ENCODE results near the gene PGM2L1. TPM values are rescaled to one million over a fixed set of nuclear protein-coding genes. Genes with fewer than 3 reads are reported as not detected.

The PGM2L1 gene
- total RNA-seq: 10 to 100 TPM in 2 of 3 donors, 1 to 10 TPM in 1; 8.3 to 12.2 (median 12.0) TPM
- long read RNA-seq, donor 1, full-length matches to known transcripts: 10 of 14 reads
- long read RNA-seq, donor 1, partial matches to known transcripts: 1 of 14 reads
- long read RNA-seq, donor 1, other reads (novel, unspliced or antisense): 3 of 14 reads
- long read RNA-seq, donor 2, full-length matches to known transcripts: 5 of 6 reads
- long read RNA-seq, donor 2, partial matches to known transcripts: 0 of 6 reads
- long read RNA-seq, donor 2, other reads (novel, unspliced or antisense): 1 of 6 reads

DNA sequence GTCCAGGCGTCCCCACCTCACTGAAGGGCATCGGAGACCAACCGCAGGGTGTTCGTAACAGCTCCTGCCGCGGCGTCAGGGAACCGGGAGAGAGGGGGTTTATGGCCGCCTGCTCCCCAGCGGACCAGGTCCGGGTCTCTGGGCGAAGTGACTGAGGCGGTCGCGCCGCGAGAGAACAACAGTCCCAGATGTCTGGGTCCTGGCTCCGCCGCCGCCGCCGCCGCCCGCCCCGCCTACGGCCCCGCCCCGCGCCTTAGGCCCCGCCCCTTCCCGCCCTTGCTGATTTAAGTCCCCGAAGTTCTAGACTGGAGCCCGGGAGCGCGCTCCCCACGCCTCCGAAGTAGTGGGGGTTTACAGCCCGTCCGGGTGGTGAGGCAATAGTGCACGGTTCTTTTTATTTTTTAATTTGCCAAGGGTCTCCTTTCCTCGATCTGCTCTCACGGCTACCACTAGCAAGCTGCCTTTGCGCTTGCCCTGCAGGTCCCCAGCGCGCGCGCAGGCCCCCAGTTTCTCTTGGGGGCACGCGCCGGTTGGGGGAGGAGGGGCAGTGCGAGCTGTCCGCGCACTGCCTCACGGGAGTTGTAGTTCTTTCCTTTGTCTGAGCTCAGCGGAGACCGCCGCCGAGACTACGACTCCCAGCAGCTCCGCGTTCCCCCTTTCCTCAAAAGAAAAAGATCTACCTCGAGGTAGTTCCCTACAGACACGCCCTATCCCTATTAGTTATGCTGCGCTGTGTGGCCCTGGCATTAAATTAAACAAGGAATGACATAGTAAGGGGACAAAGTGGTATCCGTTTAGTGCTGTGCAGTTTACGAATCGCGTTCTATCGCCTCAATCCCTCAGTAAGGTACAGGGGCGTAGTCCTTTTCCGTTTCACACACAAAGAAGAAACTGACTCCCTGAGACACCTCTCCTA is at the start of gene PGM2L1:
TSS of gene PGM2L1 (minus strand) at position 190 of the 916 bp plus-strand sequence. CDS start 272 bp downstream, outside the sequence.
- Histone ChIP-seq H3K4me3 (peak within 1 kb of the TSS; percentile 76), H3K4me1 (ENCODE audit: low read depth) (peaks cover 7% of the 10 kb centered on the region), H3K9me3 (no peaks in the 10 kb centered on the region), H3K36me3 (ENCODE audit: low read depth) (no peaks in the 10 kb centered on the region)
- DNase-seq: peak; percentile 94 to 98 (median 96)
- peak; percentile 95 for ATAC-seq
- intact Hi-C loops (cut with DNase I, micrococcal nuclease): no loop called here
- TF ChIP-seq, protein P1, sequence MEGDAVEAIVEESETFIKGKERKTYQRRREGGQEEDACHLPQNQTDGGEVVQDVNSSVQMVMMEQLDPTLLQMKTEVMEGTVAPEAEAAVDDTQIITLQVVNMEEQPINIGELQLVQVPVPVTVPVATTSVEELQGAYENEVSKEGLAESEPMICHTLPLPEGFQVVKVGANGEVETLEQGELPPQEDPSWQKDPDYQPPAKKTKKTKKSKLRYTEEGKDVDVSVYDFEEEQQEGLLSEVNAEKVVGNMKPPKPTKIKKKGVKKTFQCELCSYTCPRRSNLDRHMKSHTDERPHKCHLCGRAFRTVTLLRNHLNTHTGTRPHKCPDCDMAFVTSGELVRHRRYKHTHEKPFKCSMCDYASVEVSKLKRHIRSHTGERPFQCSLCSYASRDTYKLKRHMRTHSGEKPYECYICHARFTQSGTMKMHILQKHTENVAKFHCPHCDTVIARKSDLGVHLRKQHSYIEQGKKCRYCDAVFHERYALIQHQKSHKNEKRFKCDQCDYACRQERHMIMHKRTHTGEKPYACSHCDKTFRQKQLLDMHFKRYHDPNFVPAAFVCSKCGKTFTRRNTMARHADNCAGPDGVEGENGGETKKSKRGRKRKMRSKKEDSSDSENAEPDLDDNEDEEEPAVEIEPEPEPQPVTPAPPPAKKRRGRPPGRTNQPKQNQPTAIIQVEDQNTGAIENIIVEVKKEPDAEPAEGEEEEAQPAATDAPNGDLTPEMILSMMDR (IDR thresholded peaks at IDR 0.05): no peak

DNA sequence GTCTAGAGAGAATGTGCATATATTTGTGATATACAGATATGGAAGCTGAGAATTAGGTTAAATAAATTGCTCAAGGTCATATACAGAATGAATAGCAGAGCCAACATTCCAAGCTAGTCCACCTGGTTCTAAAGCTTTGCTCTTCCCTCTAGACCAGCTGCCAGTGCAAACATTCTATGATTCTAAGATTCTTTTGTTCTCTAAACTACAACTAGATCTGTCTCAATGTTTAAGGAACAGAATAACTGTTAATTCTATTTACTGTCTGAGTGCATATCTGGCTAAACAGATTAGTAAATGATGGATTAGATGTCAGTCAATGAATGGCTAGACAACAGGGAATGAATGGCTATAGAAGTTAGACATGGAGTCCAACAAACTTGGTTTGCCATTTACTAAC is 49.5 kb upstream of the PGM2L1 start:
- DNase-seq: no peak
- no peak for ATAC-seq
- intact Hi-C loops (cut with DNase I, micrococcal nuclease): loop anchor here (5.0 to 10.0 kb wide), 3 partner anchors 60 to 193 kb away; no protein-coding TSS in a partner anchor
- H3K4me1 ChIP-seq (ENCODE audit: low read depth): peaks cover 22% of the 10 kb centered on the region
- TF ChIP-seq, protein P1 (IDR thresholded peaks at IDR 0.05): no peak
- H3K9me3 ChIP-seq: no peaks in the 10 kb centered on the region
- H3K36me3 ChIP-seq (ENCODE audit: low read depth): no peaks in the 10 kb centered on the region
- no peak overlapping the region for H3K4me3 ChIP-seq

GRCh38 chr11:74446532-74446938 is 48.3 kb upstream of the PGM2L1 start:
- ATAC-seq (no peak), DNase-seq (no peak)
- TF ChIP-seq, protein P1 (IDR thresholded peaks at IDR 0.05): no peak
- H3K4me1 ChIP-seq (ENCODE audit: low read depth): peaks cover 27% of the 10 kb centered on the region
- no peak overlapping the region for H3K4me3 ChIP-seq
- intact Hi-C loops (cut with DNase I, micrococcal nuclease): loop anchor here (5.0 to 10.0 kb wide), 3 partner anchors 59 to 192 kb away; no protein-coding TSS in a partner anchor
- no peaks in the 10 kb centered on the region for H3K9me3 ChIP-seq
- H3K36me3 ChIP-seq (ENCODE audit: low read depth): no peaks in the 10 kb centered on the region

DNA sequence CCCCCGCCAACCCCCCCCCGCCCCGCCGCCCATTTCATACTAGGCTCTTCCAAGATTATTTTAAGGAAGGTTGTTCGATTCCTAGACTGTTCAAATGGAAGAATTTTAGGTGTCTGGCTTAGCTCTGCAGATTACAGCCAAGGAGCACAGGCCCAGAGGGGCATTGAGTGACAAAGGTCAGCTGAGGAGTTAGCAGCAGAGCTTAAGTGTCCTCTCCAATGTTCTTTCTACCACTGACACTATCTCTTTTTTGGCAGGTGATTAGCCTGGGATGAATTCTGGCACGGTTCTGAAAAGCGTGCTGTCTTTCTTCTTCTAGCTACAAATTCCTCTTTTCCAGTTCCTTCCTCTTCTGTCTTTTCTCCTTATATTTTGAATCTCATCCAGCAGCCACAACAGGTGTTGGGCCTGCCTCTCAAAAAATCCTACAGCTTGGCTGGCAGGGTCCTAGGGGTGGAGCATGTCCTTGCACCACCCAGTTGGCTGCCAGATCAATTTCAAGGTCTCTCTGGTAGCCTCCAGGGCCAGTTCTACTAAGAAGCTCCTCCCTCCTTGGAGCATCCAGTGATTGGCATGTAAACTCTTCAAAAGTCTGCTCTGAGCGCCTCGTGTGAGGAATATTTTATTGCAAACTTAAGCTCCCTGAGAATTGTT is 46.1 kb upstream of the PGM2L1 start:
- no peak overlapping the region for H3K4me3 ChIP-seq
- peaks cover 27% of the 10 kb centered on the region for H3K4me1 ChIP-seq (ENCODE audit: low read depth)
- no peak for DNase-seq
- H3K36me3 ChIP-seq (ENCODE audit: low read depth): no peaks in the 10 kb centered on the region
- H3K9me3 ChIP-seq: no peaks in the 10 kb centered on the region
- peak; percentile 30 for ATAC-seq
- intact Hi-C loops (cut with DNase I, micrococcal nuclease): loop anchor here in 1 of 2 donors (10.0 kb wide), 1 partner anchor 189 kb away; no protein-coding TSS in a partner anchor
- TF ChIP-seq, protein P1 (IDR thresholded peaks at IDR 0.05): no peak

All from mucosa of descending colon (tissue), 3 donors.